Measurements from ENCODE around the gene HHAT. TPM values are rescaled to one million over a fixed set of nuclear protein-coding genes. Genes with fewer than 3 reads are reported as not detected.
A peak's percentile ranks its signal among the peaks of the same experiment; 100 is the strongest.

HHAT gene
- total RNA-seq, 1 donor from 2014 or later, result 4.3 TPM

- Histone ChIP-seq H3K9me3 (no peaks in the 10 kb centered on the region), H3K27me3 (no peaks in the 10 kb centered on the region), H3K4me1 (no peaks in the 10 kb centered on the region), H3K36me3 (no peaks in the 10 kb centered on the region), H3K4me3 (no peak overlapping the region), H3K27ac (no peak overlapping the region)
- TF ChIP-seq CTCF (IDR thresholded peaks at IDR 0.05), result no peak
- DNase-seq (no peak), ATAC-seq (no peak)
- intact Hi-C loops (cut with DNase I), result no loop called here
These were observed 239.9 kb downstream of the HHAT start for GRCh38 chr1:210568631-210569030.

GRCh38 chr1:210570116-210570515 lies 241.4 kb downstream of the HHAT start:
- DNase-seq (no peak), ATAC-seq (peak; percentile 45)
- TF ChIP-seq CTCF (IDR thresholded peaks at IDR 0.05), result no peak
- Histone ChIP-seq H3K4me3 (no peak overlapping the region), H3K36me3 (no peaks in the 10 kb centered on the region), H3K27ac (no peak overlapping the region), H3K9me3 (no peaks in the 10 kb centered on the region), H3K4me1 (no peaks in the 10 kb centered on the region), H3K27me3 (no peaks in the 10 kb centered on the region)
- intact Hi-C loops (cut with DNase I), result no loop called here

GRCh38 chr1:210571356-210572284 lies 242.9 kb downstream of the HHAT start:
- DNase-seq (no peak), ATAC-seq (no peak)
- Histone ChIP-seq H3K9me3 (no peaks in the 10 kb centered on the region), H3K27ac (no peak overlapping the region), H3K4me1 (no peaks in the 10 kb centered on the region), H3K27me3 (no peaks in the 10 kb centered on the region), H3K36me3 (no peaks in the 10 kb centered on the region), H3K4me3 (no peak overlapping the region)
- TF ChIP-seq CTCF (IDR thresholded peaks at IDR 0.05), result no peak
- intact Hi-C loops (cut with DNase I), result no loop called here

- Histone ChIP-seq H3K27me3 (no peaks in the 10 kb centered on the region), H3K4me1 (no peaks in the 10 kb centered on the region), H3K9me3 (no peaks in the 10 kb centered on the region), H3K4me3 (no peak overlapping the region), H3K27ac (no peak overlapping the region), H3K36me3 (no peaks in the 10 kb centered on the region)
- intact Hi-C loops (cut with DNase I), result no loop called here
- TF ChIP-seq CTCF (IDR thresholded peaks at IDR 0.05), result no peak
- ATAC-seq, result no peak
- DNase-seq, result no peak
These were observed 244.4 kb downstream of the HHAT start for GRCh38 chr1:210573141-210573540.

- Histone ChIP-seq H3K4me1 (no peaks in the 10 kb centered on the region), H3K27me3 (no peaks in the 10 kb centered on the region), H3K36me3 (no peaks in the 10 kb centered on the region), H3K9me3 (no peaks in the 10 kb centered on the region), H3K4me3 (no peak overlapping the region), H3K27ac (no peak overlapping the region)
- intact Hi-C loops (cut with DNase I), result no loop called here
- ATAC-seq (no peak), DNase-seq (no peak)
- TF ChIP-seq CTCF (IDR thresholded peaks at IDR 0.05), result no peak
These were observed 253.7 kb downstream of the HHAT start for GRCh38 chr1:210582205-210582970.

All from upper lobe of right lung (tissue), 1 donor.